ENCODE data around the gene CHKA. TPM values are rescaled to one million over a fixed set of nuclear protein-coding genes. Genes with fewer than 3 reads are reported as not detected.

The CHKA gene
- total and polyA plus RNA-seq, 9 of the 15 experiments (the other 6 are each of a cell fraction or from before 2014, with no cell fraction given), result 3.6 to 37.0 (median 30.2) TPM

GRCh38 chr11:68038718-68039525 lies 82.3 kb downstream of the CHKA start, which contains the start of gene TCIRG1 (continued):
- TF ChIP-seq GABPA (tag; conservative IDR thresholded peaks at IDR 0.05; ENCODE audit: low read depth), result peak; percentile 34; the same call in 1 of the 2 replicates
- peak; percentile 14; the same call in 1 of the 2 replicates for TF ChIP-seq ZNF583 (CRISPR knock-in tag; IDR thresholded peaks at IDR 0.05)
- 0 out of 2 replicates have a peak, but pooled peaks have one; percentile 34 for TF ChIP-seq ZKSCAN1 (IDR thresholded peaks at IDR 0.05; ENCODE audit: low read depth, low read length)
- 0 out of 4 replicates have a peak, but pooled peaks of 1 of the 2 experiments have one; percentile 55 for TF ChIP-seq ARNT (IDR thresholded peaks at IDR 0.05)
- TF ChIP-seq SRF (CRISPR knock-in tag; IDR thresholded peaks at IDR 0.05), result 0 out of 4 replicates have a peak, but pooled peaks of 1 of the 2 experiments have one; percentile 74
- TF ChIP-seq HMG20B (CRISPR knock-in tag; IDR thresholded peaks at IDR 0.05), result 0 out of 2 replicates have a peak, but pooled peaks have one; percentile 74
- TF ChIP-seq HDAC6 (IDR thresholded peaks at IDR 0.05; ENCODE audit: low read depth, low read length), result no peak
- no peak for TF ChIP-seq RNF2 (IDR thresholded peaks at IDR 0.05)
- 0 out of 2 replicates have a peak, but pooled peaks have one; percentile 69 for TF ChIP-seq GTF2E2 (tag; IDR thresholded peaks at IDR 0.05)
- TF ChIP-seq PBX2 (CRISPR knock-in tag; IDR thresholded peaks at IDR 0.05; ENCODE audit: low read depth), result no peak
- no peak for TF ChIP-seq PBX2 (tag; conservative IDR thresholded peaks at IDR 0.05; ENCODE audit: low read depth)
- no peak for TF ChIP-seq ELK3 (CRISPR knock-in tag; IDR thresholded peaks at IDR 0.05)
- 0 out of 2 replicates have a peak, but pooled peaks have one; percentile 33 for TF ChIP-seq ZNF717 (CRISPR knock-in tag; IDR thresholded peaks at IDR 0.05)
- TF ChIP-seq KDM5B (IDR thresholded peaks at IDR 0.05; ENCODE audit: insufficient replicate concordance, low read depth, low read length), result peak; percentile 89
- peak; percentile 76 to 94; a peak in 3 of 4 replicates for TF ChIP-seq RCOR1 (IDR thresholded peaks at IDR 0.05; ENCODE audit: borderline replicate concordance in 1 of 2, low read depth in 2 of 2, low read length in 2 of 2)
- peak; percentile 38 for TF ChIP-seq HNRNPLL (IDR thresholded peaks at IDR 0.05; ENCODE audit: low read depth, low read length, poor library complexity, severe bottlenecking)
- TF ChIP-seq SOX6 (IDR thresholded peaks at IDR 0.05), result peak; percentile 17; the same call in 1 of the 2 replicates
- TF ChIP-seq MNT (conservative IDR thresholded peaks at IDR 0.05), result peak; percentile 42 to 76; a peak in 3 of 4 replicates
- 0 out of 2 replicates have a peak, but pooled peaks have one; percentile 61 for TF ChIP-seq HLTF (IDR thresholded peaks at IDR 0.05)
- peak; percentile 84 for TF ChIP-seq POLR2B (IDR thresholded peaks at IDR 0.05; ENCODE audit: low read depth, partially characterized antibody)
